UCSD-AML1 (cell line): ENCODE data around the gene RING1.
A peak's percentile ranks its signal among the peaks of the same experiment; 100 is the strongest.

Experiments used
- DNase-seq: peaks from one replicate; lab custom pipeline; 2025; ENCODE audit not compliant: unreplicated experiment; lab: John Stamatoyannopoulos, UW

The RING1 gene

DNA sequence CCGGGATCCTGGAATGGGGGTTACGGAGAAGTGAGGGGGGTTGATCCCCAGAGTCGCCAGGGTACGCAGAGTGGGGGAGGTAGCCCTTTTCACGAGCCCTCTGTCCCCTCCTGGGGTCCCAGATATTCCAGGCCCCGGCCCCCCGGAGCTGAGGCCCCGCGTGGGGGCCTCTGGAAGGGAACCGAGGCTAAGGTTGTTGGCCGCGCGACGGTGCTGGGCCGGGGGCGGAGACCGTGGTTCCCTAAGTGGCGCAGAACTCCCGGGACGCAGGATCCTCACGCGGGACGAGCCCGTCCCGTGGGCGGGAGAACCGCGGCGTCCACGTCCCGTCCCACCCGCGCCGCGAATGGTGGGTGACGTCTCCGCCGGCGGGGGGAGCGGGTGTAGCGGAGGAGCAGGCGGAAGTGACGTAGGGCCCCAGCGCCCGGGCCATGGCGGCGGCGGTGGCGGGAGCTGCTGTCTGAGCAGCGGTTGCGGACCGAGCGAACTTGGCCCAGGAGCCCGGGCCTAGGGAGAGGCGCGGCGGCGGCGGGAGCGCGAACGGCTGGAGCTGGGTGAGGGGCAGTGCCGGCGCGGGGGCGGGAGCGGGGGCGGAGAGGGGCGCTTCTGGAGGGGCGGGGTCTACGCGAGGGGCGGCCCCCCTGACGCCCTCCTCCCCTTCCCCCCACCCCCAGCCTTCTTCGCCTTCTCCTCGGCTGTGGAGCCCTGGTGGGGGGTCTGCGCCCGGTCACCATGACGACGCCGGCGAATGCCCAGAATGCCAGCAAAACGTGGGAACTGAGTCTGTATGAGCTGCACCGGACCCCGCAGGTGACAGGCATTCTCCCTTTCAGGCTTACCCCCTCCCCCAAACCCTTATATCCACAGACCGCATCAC is at the start of gene RING1:
Gene RING1, plus strand, starts transcription at position 410 of the 877 bp plus-strand sequence. Its CDS starts 323 bp downstream, at position 733.
- DNase-seq = peak; percentile 88

DNA sequence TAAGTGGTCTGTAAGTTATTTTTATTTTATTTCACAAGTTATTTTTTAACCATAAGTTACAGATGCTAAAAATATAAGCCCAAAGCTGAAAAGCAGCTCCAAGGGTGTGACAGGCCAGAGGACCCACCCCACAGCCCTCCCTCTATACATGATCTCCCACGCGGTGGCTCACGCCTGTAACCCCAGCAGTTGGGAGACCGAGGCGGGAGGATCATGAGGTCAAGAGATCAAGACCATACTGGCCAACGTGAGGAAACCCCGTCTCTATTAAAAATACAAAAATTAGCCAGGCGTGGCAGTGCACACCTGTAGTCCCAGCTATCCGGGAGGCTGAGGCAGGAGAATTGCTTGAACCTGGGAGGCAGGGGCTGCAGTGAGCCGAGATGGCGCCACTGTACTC is 48.2 kb upstream of the RING1 start:
- DNase-seq = no peak

DNA sequence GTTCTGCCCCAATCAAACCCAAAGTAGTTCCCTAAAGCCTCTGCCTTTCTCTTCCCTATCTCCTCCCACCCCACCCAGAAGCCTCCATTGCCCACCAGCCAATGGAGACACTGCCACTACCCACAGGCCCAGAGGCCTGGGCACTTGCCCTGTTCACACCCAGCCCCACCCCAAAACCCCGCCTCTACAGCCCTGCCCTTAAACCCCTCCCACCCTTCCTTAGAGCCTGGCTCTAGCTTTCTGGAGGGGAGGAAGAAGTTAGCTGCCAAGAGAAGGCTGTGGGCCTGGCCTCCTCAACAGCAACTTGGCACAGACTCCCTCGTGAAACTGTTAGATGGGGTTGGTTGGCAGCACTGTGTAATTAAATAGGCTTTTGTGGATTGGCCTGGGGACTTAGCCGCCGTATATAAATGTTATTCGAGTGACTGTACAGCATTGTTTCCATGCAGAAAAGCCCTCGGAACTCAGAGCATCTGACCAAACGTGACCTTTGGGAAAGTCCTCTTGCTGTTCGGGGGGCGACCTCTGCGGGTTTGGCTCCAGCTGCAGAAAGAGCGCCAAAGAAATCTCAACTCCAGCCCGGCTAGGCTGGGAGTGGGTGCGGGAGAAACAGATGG is 47.5 kb upstream of the RING1 start:
- peak; percentile 73 for DNase-seq

DNA sequence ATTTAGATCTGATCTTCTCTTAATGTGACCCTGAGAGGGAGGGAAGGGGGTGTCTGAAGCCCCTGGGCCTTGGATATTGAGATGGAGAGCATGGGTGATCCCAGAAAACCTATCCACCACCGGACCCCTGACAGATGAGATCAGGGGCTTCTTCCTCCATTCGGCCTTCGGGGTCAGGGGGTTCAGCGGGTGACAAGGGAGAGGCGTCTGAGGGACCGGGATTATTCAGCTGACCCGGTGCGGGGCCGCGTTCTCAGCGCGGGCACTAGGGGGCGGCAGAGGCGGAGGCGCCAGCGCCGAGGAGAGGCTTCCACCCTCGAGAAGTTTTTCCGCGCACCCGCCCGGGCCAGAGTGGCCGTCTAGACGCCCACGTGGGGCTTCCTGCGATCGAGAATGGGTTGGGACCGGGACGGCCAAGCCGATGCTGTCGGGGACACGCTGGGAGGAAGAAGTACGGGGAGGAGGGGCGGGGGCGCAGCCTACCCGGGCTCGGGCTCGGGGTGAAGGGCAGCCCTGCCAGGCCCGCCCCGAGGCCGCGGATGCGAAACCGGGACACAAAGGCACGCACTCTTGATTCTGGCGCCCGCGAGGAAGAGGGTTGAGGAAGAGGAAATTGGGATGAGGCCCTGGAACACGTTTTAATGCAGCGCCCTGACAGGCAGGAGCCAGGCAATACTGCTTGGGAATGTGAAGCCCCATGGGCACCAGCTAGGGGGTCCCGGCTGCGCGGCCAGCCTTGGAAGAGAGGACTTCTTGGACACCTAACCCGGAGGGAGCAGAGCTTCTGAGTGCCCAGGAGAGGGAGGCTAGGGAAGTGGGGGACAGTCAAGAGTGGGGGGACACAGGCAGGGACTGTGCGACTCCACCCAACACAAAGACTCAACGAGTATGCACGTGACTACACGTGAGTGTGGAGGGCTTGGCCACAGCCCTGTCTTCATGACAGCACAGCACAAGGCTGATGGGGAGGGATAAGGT is 46.7 kb upstream of the RING1 start:
- DNase-seq = peak; percentile 79

DNA sequence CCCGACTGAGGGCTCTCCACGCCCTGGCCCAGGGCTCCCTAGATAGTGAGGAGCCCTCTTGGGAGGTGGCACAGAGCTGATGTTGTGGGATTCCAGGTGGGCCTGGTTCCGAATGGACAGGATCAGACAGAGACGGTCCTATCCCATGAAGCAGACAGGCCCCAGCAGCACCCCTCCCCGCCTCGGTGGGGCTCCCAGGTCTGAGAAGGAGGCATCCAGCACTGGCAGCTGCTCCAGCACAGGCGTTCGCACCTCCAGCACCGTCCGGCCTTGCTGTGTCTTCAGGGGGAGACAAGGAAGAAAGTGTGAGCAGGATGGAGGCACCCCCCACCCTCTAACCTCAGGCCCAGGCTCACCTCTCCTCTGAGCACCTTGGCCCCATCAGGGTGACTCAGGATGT is 44.8 kb upstream of the RING1 start:
- no peak for DNase-seq

DNA sequence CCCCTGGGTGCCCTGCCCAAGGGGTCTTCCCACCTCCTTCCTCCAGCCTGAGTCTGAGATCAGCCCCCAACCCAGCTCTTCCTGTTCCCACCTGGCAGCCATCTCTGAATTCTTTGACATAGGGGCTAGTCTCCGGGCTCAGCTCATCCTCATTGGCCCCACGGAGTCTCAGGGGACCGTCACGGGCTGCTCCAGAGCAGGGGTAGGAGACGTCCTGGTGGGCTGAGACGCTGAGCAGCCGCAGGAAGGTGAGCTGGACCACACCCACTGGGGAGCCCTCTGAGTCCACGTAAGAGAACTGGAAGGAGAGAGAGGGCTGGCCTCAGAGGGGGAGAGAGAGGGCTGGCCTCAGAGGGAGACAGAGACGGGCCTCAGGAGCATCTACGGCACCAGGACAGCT is 44.1 kb upstream of the RING1 start:
- no peak for DNase-seq

DNA sequence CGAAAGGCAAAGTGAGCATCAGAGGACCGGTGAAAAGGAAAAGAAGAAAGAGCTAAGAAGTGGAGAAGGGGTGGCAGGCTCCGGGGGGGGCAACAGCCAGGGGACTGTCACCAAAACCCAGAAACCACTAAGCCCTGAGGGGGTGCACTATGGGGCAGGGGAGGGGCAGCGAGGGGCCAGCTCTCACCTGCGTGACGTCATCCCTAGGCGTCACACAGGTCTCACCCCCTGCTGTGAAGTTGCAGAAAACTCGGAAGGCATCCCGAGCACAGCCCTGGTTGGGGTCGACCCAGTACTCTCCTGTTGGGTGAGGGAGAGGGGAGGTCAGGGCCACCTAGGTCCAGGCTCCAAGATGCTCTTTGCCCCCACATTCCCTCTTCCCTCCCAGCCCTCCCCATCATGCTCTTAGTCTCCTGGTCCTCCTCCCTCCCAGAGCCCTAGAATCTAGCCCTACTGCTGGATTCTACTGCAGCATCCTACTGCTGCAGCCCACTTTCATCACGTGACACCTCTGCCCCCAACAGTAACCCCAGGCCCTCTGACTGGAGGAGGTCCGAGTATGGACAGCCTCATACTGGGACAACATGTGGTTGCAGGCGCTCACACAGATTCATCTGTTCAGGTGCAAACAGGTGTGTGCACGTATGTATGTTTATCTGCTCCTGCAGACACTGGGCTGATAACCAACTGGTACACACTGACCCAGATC is 43.5 kb upstream of the RING1 start:
- no peak for DNase-seq

DNA sequence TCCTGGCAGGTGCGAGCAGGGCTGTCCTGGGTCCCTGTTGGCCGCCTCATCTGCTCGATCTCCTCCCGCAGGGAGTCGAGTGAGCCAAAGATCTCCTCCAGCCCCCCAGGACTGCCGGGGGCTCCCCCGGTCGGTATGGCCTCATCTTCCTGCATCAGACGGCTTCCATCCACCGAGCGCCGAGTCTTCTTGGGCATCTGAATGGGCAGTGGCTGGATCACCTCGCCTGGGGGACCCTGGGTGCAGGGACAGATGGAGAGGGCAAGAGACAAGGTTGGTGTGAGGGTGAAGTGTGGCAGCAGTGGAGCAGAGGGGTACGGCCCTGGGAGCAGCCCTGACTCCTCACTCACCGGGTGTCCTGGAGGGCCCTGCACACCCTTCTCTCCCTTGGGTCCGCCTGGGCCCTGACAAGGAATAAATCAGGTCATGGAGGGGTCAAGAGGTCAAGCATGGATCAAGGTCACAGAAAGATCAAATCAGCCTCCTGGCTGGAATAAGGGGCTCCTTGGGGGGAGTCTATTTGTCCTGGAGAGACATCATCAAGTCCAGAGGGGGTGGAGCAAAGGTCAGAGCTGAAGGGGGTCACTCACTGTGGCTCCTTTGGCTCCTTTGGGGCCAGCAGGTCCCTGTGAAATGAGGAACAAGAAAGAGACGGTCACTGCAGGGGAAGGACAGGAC is 42.6 kb upstream of the RING1 start:
- no peak for DNase-seq

DNA sequence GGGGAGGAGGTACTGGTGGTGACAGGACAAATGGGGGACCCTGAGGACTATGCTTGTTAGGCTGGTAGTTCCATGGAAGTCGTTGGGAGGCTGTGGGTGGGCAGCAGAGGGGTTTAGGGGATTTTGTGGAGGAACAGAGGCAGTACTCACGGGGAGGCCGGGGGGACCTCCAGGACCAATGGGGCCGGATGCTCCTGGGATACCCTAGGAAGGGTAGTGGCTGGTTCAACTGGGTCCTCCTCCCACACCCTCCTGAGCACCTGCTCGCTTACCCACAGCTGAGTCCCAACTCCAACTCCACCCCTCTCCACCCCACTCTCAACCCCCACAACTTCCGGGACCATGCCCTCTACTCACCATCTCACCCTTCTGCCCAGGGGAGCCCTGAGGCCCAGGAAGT is 41.9 kb upstream of the RING1 start:
- no peak for DNase-seq

DNA sequence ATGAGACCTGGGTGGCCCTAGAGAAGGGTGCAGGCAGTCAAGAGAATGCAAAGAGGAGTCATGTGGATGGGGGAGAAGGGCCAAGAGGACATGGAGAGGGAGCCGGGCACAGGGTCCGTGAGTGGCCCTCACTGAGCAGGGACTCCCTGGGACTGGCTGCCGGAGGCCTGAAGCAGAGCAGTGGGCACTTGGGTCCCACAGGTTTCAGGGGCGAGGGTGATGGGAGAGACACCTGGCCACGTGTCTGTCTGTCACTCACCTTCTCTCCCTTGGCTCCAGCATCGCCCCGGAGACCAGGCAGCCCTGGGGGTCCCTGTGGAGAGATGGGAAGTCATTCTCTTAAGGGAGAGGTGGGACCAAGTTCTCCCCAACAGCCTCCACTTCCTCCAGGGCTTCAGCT is 41.5 kb upstream of the RING1 start:
- no peak for DNase-seq

DNA sequence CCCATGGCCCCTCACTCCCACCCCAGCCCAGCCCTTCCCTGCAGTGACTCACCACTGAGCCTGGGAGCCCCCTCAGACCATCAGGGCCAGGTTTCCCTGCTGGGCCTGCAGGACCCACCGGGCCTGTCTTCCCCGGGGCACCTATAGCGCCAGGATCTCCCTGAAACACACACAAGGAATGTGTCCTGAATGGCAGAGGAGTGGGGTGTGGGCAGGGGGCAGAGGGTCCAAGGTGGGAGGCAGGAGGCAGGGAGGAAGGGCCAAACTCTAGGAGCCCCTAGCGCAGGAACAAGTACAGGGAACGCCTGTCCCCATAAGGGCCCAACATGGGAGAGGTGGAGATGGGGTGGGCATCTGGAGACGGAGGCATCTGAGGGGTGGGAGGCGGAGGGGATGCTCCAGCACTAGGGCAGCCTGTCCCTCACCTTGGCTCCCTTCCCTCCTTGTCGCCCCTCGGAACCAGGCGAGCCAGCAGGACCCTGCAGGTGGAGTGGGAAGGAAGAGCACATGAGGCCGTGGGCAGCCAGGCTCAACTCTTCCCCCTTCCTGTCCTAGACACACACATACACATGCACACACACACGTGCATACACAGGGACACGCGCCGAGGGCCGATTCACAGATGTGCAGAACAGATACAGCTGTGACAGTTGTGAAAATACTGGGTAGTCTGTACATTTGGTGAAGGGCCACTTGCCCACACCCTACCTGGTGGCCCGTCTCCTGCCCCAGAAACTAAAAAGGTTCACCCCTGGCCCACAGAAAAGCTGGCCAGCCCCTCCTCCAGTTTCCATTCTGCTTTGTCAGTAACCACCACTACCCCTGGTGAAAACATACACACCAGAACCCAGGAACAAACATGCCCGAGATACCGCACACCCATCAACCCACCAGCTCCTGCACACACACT is 40.7 kb upstream of the RING1 start:
- no peak for DNase-seq

DNA sequence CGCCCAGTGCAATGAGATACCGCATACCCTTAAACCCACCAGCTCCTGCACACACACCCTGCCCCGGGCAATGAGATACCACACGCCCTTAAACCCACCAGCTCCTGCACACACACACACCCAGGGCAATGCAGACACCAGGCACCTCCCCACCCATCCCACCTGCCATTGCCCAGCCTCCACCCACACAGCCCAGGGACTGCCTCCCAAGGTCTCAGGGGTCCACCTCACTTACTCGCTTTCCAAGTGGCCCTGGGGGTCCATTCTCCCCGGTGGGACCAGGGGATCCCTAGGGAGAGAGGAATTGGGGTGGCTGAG is 40.1 kb upstream of the RING1 start:
- no peak for DNase-seq

DNA sequence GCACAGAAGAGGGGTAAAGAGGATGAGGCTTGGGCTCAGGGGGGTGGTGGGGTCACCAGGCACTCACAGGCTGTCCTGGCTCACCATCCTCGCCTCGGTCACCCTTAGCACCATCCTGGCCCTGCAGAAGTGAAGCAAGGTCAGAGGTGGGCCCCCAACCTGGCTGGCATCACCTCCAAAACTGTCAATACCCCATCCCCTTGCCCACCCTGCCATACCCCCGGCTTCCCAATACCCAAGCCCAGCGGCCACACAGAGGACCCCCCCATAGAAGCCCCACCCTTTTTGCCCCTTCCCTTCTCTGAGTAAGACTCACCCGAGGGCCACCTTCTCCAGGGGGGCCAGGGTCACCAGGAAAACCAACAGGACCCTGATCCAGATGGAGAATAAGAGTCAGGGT is 39.7 kb upstream of the RING1 start:
- DNase-seq = no peak

DNA sequence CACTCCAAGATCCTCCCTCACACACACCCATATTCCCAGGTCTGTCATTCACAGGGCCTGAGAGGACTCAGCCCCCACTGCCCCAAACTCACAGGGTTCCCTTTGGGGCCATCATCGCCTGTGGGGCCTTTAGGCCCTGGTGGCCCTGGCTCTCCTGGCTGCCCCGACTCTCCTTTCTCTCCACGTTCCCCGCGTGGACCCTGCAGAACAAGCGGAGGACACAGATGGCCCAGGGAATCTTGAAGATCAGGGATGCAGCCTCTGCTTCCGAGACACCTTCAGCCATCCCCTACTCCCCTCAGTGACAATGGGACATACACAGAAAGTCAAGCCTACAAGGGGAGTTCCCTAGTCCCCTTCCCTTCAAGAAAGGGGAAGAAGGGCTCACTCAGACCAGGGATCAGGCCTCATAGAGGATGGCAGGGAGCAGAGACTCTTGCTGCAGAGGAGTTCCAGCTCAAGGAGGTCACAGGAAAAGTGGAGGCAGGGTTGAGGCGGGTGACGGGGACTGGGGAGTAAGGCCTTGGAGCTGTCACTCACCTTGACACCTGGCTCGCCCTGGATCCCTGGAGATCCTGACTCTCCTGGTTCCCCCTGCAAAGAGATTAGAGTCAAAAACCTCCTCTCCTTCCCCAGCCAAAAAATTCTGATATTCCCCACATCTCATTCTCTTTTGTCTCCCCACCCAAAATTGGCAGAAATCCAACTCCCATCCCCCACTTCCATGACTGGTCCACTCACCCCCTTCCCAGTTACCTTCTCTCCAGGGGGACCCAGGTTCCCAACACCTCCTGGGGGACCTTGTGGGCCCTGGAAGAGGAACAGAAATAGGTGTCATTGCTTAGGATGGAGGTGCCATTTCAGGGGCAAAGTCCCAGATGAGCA is 38.8 kb upstream of the RING1 start:
- DNase-seq = no peak

DNA sequence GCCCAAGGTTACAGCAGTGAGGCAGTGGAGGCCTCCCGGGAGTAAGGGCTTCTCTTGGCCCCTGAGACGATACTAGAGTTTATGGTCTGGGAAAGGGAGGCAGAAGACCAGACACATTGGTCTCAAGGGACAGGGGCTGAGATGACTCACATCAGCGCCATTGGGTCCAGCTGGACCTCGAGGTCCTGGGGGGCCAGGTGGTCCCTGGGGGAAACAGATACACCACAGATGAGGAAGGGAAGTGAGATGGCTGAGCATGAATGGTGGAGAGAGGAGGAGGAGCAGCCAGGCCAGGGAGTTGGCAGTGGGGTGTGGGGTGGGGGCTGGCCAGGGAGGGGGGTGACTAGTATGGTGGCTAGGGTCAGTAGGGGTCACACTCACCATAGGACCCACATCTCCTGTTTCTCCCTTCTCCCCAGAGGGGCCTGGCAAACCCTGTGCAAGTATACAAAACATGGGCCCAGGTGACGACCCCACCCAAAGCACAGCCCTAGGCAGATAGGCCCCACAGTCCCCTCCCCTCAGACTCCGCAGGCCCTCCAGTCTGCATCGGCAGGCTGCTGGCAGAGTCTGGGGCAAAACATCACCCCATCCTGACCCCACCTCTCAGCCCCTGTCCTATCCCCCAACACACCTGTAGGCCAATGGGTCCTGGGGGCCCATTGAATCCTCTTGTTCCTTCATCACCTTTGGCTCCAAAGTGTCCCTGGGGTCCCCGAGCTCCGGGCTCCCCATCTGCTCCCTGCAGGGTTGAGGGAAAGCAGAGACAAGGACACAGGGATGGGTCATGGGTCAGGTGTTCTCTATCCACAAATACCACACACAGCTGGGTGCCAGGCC is 37.9 kb upstream of the RING1 start:
- no peak for DNase-seq

DNA sequence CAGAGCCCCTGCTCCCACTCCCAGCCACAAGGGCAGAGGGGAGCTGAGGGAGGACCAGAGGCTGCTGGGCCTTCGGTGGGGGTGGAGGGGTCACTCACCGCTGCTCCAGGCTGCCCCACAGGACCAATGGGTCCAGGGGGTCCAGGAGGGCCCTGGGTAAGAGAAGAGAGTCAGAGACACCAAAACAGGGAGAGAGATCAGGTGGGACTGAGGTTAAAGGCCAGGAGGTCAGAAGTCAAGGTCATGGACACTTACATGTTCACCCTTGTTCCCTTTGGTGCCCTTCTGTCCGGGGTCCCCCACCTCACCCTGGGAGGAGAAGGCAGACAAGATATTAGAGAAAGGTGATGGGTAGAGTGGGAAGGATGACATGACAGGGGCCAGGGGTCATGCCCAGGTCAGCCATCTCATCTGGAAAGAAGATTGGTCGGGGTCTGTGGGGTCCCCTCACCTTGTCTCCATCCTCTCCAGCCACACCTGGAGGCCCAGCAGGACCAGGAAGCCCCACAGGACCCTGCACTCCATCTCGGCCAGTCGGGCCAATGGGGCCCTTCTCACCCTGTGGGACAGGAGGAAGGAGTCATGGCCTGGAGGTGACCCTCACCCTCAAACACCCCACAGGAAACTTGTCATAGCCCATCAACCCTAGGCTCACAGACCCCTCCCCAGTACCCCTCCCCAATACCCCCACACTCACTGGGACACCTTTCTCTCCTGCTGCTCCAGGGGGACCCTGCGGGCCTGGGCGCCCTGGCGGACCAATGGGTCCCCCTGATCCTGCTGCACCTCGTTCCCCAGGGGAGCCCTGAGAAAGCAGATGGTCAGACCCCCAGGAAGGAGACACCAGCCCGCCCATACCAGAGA is 37.1 kb upstream of the RING1 start:
- DNase-seq = no peak
